ENCODE data around the gene GBF1. TPM values are rescaled to one million over a fixed set of nuclear protein-coding genes. Genes with fewer than 3 reads are reported as not detected.

GBF1 gene
- total RNA-seq, 1 donor from 2014 or later = 59.9 TPM

GRCh38 chr10:102416695-102417094 is 171.4 kb downstream of the GBF1 start:
- H3K27ac Mint-ChIP-seq (ENCODE audit: unreplicated experiment) = no peak overlapping the region
- peaks cover 21% of the 10 kb centered on the region for H3K4me1 Mint-ChIP-seq (ENCODE audit: unreplicated experiment)
- no peak overlapping the region for H3K4me3 Mint-ChIP-seq (ENCODE audit: unreplicated experiment)
- TF ChIP-seq CTCF (IDR thresholded peaks at IDR 0.05) = no peak
- no peak for DNase-seq (ENCODE audit: extremely low spot score, unreplicated experiment)
- H3K27me3 Mint-ChIP-seq (ENCODE audit: unreplicated experiment) = peaks cover 26% of the 10 kb centered on the region
- H3K36me3 Mint-ChIP-seq (ENCODE audit: unreplicated experiment) = no peaks in the 10 kb centered on the region
- no peaks in the 10 kb centered on the region for H3K9me3 Mint-ChIP-seq (ENCODE audit: unreplicated experiment)

GRCh38 chr10:102418622-102419268 is 173.4 kb downstream of the GBF1 start, which contains the start of gene PSD:
TSS of gene PSD (minus strand) at chr10:102418785. CDS start at chr10:102417038, 1,747 bp downstream.
- Mint-ChIP-seq H3K9me3 (ENCODE audit: unreplicated experiment) (no peaks in the 10 kb centered on the region), H3K4me1 (ENCODE audit: unreplicated experiment) (peaks cover 33% of the 10 kb centered on the region), H3K36me3 (ENCODE audit: unreplicated experiment) (no peaks in the 10 kb centered on the region), H3K4me3 (ENCODE audit: unreplicated experiment) (peak within 1 kb of the TSS; percentile 96), H3K27ac (ENCODE audit: unreplicated experiment) (no peak within 1 kb of the TSS), H3K27me3 (ENCODE audit: unreplicated experiment) (peaks cover 20% of the 10 kb centered on the region)
- DNase-seq (ENCODE audit: extremely low spot score, unreplicated experiment) = no peak
- TF ChIP-seq CTCF (IDR thresholded peaks at IDR 0.05) = no peak

- H3K27me3 Mint-ChIP-seq (ENCODE audit: unreplicated experiment) = peaks cover 17% of the 10 kb centered on the region
- H3K36me3 Mint-ChIP-seq (ENCODE audit: unreplicated experiment) = no peaks in the 10 kb centered on the region
- H3K27ac Mint-ChIP-seq (ENCODE audit: unreplicated experiment) = no peak overlapping the region
- no peaks in the 10 kb centered on the region for H3K9me3 Mint-ChIP-seq (ENCODE audit: unreplicated experiment)
- peak overlapping the region; percentile 96 for H3K4me3 Mint-ChIP-seq (ENCODE audit: unreplicated experiment)
- no peak for TF ChIP-seq CTCF (IDR thresholded peaks at IDR 0.05)
- H3K4me1 Mint-ChIP-seq (ENCODE audit: unreplicated experiment) = peaks cover 33% of the 10 kb centered on the region
- DNase-seq (ENCODE audit: extremely low spot score, unreplicated experiment) = no peak
Measured at GRCh38 chr10:102419269-102420180, 174.2 kb downstream of the GBF1 start.

- no peaks in the 10 kb centered on the region for H3K36me3 Mint-ChIP-seq (ENCODE audit: unreplicated experiment)
- H3K27ac Mint-ChIP-seq (ENCODE audit: unreplicated experiment) = peak overlapping the region; percentile 99
- no peaks in the 10 kb centered on the region for H3K9me3 Mint-ChIP-seq (ENCODE audit: unreplicated experiment)
- H3K4me3 Mint-ChIP-seq (ENCODE audit: unreplicated experiment) = peak overlapping the region; percentile 96
- H3K27me3 Mint-ChIP-seq (ENCODE audit: unreplicated experiment) = peaks cover 17% of the 10 kb centered on the region
- no peak for DNase-seq (ENCODE audit: extremely low spot score, unreplicated experiment)
- TF ChIP-seq CTCF (IDR thresholded peaks at IDR 0.05) = no peak
- peaks cover 33% of the 10 kb centered on the region for H3K4me1 Mint-ChIP-seq (ENCODE audit: unreplicated experiment)
Measured at GRCh38 chr10:102420181-102420713, 174.9 kb downstream of the GBF1 start.

Data from osteocyte (in vitro differentiated cells).